ENCODE measurements around the gene CYCS. TPM values are rescaled to one million over a fixed set of nuclear protein-coding genes. Genes with fewer than 3 reads are reported as not detected.

The CYCS gene
- total RNA-seq, 1 experiment from 2014 or later = 224 TPM

DNA sequence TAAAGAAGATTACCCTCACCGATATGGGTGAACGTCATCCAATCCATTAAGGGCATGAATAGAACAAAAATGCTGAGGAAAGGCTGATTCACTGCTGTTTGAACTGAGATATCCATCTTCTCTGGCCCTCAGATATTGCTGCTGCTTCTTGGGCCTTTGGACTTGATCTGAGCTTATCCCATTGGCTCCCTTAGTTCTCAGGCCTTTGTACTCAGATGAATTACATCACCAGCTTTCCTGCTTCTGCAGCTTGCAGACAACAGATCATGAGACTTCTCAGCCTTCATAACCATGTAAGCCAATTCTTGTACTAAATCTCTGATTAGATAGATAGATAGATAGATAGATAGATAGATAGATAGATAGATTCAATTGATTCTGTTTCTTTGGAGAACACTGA lies 40.2 kb downstream of the CYCS start:
- Histone ChIP-seq H3K4me3 (replicated peaks in 1 of 2; ENCODE audit: low read depth in 1 of 2, low read length in 2 of 2) (no peak overlapping the region), H3K9me2 (ENCODE audit: insufficient read depth) (no peaks in the 10 kb centered on the region), H3K4me2 (ENCODE audit: low read length) (no peak overlapping the region), H3K9me3 (ENCODE audit: control insufficient read depth in 1 of 2, insufficient read depth in 1 of 2, low read depth in 1 of 2, low read length in 2 of 2) (no peaks in the 10 kb centered on the region), H2AFZ (ENCODE audit: low read depth, low read length, poor library complexity, severe bottlenecking) (no peak overlapping the region), H4K20me1 (ENCODE audit: insufficient read depth) (no peaks in the 10 kb centered on the region), H3K27ac (ENCODE audit: low read depth, low read length) (no peak overlapping the region), H3K4me1 (ENCODE audit: control insufficient read depth in 1 of 2, insufficient read depth in 2 of 2, low read length in 2 of 2) (no peaks in the 10 kb centered on the region), H3K27me3 (ENCODE audit: insufficient read depth, low read length) (no peaks in the 10 kb centered on the region), H3K9ac (ENCODE audit: low read length) (no peak overlapping the region), H3K79me2 (ENCODE audit: insufficient read depth, low read length) (no peaks in the 10 kb centered on the region), H3K36me3 (ENCODE audit: control insufficient read depth in 1 of 2, insufficient read depth in 2 of 2, low read length in 2 of 2) (no peaks in the 10 kb centered on the region)
- intact Hi-C loops (cut with micrococcal nuclease) = no loop called here
- no peak for TF ChIP-seq FOSL1 (IDR thresholded peaks at IDR 0.05; ENCODE audit: low read depth)
- TF ChIP-seq, protein P1, sequence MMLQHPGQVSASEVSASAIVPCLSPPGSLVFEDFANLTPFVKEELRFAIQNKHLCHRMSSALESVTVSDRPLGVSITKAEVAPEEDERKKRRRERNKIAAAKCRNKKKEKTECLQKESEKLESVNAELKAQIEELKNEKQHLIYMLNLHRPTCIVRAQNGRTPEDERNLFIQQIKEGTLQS (IDR thresholded peaks at IDR 0.05) = no peak
- TF ChIP-seq MAX (IDR thresholded peaks at IDR 0.05) = no peak
- TF ChIP-seq SIN3A (IDR thresholded peaks at IDR 0.05; ENCODE audit: low read depth) = no peak
- no peak for TF ChIP-seq SRF (IDR thresholded peaks at IDR 0.05; ENCODE audit: low read depth)
- no peak for TF ChIP-seq ZNF274 (IDR thresholded peaks at IDR 0.05; ENCODE audit: low read depth, low read length)
- no peak for TF ChIP-seq ELF1 (IDR thresholded peaks at IDR 0.05; ENCODE audit: borderline replicate concordance, low read depth)
- no peak for TF ChIP-seq CEBPB (IDR thresholded peaks at IDR 0.05; ENCODE audit: low read depth)
- TF ChIP-seq ZFX (IDR thresholded peaks at IDR 0.05) = no peak
- TF ChIP-seq EZH2 (IDR thresholded peaks at IDR 0.05) = no peak
- POLR2A ChIA-PET = no interaction called here
- DNase-seq (ENCODE audit: low read depth, low spot score) (no peak), ATAC-seq (no peak)
- RAD21 ChIA-PET (ENCODE audit: low non-redundant PET in 1 of 2, low total read pairs in 2 of 2, uncharacterized antibody in 2 of 2, unreplicated experiment in 2 of 2) = interaction anchor here in 1 of 2 experiments (1.3 kb wide), 1 partner anchor 9 kb away, joined by 3 read pairs; no protein-coding TSS in a partner anchor
- CTCF ChIA-PET = no interaction called here
- BruUV-seq (replicated peaks) = no TSS peak

DNA sequence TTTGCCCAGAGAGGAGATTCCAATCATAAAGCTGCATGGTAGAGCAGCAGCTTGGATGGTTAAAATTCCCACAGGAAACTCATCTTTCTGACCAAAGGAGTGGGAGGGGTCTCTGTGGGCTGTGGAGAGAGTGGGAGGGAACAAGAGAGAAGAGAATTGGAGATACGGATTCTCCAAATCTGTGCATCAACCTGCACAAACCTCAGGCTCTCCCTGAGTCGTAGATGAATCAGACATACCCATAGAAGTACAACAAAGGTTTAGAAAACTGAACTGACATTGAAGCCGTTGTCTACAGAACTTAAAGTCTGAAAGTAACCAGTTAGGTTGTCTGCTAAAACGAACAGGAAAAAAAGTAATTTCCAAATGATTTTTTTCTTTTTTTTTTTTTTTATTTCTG lies 41.9 kb downstream of the CYCS start:
- RAD21 ChIA-PET (ENCODE audit: low non-redundant PET in 1 of 2, low total read pairs in 2 of 2, uncharacterized antibody in 2 of 2, unreplicated experiment in 2 of 2) = no interaction called here
- ATAC-seq (no peak), DNase-seq (ENCODE audit: low read depth, low spot score) (no peak)
- no peaks in the 10 kb centered on the region for H3K79me2 ChIP-seq (ENCODE audit: insufficient read depth, low read length)
- no peaks in the 10 kb centered on the region for H3K36me3 ChIP-seq (ENCODE audit: control insufficient read depth in 1 of 2, insufficient read depth in 2 of 2, low read length in 2 of 2)
- no peak overlapping the region for H3K27ac ChIP-seq (ENCODE audit: low read depth, low read length)
- CTCF ChIA-PET = no interaction called here
- POLR2A ChIA-PET = no interaction called here
- H2AFZ ChIP-seq (ENCODE audit: low read depth, low read length, poor library complexity, severe bottlenecking) = no peak overlapping the region
- H3K27me3 ChIP-seq (ENCODE audit: insufficient read depth, low read length) = no peaks in the 10 kb centered on the region
- H3K4me2 ChIP-seq (ENCODE audit: low read length) = no peak overlapping the region
- H3K4me3 ChIP-seq (replicated peaks in 1 of 2; ENCODE audit: low read depth in 1 of 2, low read length in 2 of 2) = no peak overlapping the region
- H4K20me1 ChIP-seq (ENCODE audit: insufficient read depth) = no peaks in the 10 kb centered on the region
- H3K9me2 ChIP-seq (ENCODE audit: insufficient read depth) = no peaks in the 10 kb centered on the region
- no peaks in the 10 kb centered on the region for H3K4me1 ChIP-seq (ENCODE audit: control insufficient read depth in 1 of 2, insufficient read depth in 2 of 2, low read length in 2 of 2)
- intact Hi-C loops (cut with micrococcal nuclease) = no loop called here
- no peaks in the 10 kb centered on the region for H3K9me3 ChIP-seq (ENCODE audit: control insufficient read depth in 1 of 2, insufficient read depth in 1 of 2, low read depth in 1 of 2, low read length in 2 of 2)
- no TSS peak for BruUV-seq (replicated peaks)
- H3K9ac ChIP-seq (ENCODE audit: low read length) = no peak overlapping the region
- TF ChIP-seq JUND (IDR thresholded peaks at IDR 0.05) (no peak), POLR2AphosphoS5 (IDR thresholded peaks at IDR 0.05; ENCODE audit: low read depth, low read length) (no peak), ELF1 (IDR thresholded peaks at IDR 0.05; ENCODE audit: borderline replicate concordance, low read depth) (no peak), TCF7L2 (IDR thresholded peaks at IDR 0.05; ENCODE audit: borderline replicate concordance, extremely low read depth, insufficient read depth, insufficient read length) (no peak), FOSL1 (IDR thresholded peaks at IDR 0.05; ENCODE audit: low read depth) (no peak), POLR2A (IDR thresholded peaks at IDR 0.05; ENCODE audit: borderline replicate concordance, extremely low read depth, insufficient read depth, insufficient read length) (no peak), EZH2 (IDR thresholded peaks at IDR 0.05) (no peak), YY1 (IDR thresholded peaks at IDR 0.05; ENCODE audit: extremely low read depth, insufficient replicate concordance, low read depth, low read length) (no peak), MAX (IDR thresholded peaks at IDR 0.05) (no peak)
- TF ChIP-seq, protein P2, sequence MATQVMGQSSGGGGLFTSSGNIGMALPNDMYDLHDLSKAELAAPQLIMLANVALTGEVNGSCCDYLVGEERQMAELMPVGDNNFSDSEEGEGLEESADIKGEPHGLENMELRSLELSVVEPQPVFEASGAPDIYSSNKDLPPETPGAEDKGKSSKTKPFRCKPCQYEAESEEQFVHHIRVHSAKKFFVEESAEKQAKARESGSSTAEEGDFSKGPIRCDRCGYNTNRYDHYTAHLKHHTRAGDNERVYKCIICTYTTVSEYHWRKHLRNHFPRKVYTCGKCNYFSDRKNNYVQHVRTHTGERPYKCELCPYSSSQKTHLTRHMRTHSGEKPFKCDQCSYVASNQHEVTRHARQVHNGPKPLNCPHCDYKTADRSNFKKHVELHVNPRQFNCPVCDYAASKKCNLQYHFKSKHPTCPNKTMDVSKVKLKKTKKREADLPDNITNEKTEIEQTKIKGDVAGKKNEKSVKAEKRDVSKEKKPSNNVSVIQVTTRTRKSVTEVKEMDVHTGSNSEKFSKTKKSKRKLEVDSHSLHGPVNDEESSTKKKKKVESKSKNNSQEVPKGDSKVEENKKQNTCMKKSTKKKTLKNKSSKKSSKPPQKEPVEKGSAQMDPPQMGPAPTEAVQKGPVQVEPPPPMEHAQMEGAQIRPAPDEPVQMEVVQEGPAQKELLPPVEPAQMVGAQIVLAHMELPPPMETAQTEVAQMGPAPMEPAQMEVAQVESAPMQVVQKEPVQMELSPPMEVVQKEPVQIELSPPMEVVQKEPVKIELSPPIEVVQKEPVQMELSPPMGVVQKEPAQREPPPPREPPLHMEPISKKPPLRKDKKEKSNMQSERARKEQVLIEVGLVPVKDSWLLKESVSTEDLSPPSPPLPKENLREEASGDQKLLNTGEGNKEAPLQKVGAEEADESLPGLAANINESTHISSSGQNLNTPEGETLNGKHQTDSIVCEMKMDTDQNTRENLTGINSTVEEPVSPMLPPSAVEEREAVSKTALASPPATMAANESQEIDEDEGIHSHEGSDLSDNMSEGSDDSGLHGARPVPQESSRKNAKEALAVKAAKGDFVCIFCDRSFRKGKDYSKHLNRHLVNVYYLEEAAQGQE (IDR thresholded peaks at IDR 0.05; ENCODE audit: low read depth) = no peak
